ENCODE data around the gene PAMR1.

DNA sequence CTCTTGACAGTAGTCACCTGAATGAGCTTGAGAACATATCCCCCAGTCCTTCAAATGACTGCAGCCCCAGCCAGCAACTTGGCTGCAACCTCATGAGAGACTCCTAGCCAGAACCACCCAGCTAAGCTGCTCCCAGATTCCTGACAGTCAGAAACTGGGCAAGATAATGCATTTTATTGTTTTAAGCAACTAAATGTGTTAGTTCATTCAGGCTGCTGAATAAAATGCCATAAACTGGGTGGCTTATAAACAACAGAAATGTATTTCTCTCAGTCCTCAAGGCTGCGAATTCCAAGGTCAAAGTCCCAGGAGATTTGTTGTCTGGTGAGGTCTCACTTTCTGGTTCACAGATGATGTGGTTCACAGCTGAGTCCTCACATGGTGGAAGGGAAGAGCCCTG, 5.8 kb upstream of the PAMR1 start:
- TF ChIP-seq, protein P1, sequence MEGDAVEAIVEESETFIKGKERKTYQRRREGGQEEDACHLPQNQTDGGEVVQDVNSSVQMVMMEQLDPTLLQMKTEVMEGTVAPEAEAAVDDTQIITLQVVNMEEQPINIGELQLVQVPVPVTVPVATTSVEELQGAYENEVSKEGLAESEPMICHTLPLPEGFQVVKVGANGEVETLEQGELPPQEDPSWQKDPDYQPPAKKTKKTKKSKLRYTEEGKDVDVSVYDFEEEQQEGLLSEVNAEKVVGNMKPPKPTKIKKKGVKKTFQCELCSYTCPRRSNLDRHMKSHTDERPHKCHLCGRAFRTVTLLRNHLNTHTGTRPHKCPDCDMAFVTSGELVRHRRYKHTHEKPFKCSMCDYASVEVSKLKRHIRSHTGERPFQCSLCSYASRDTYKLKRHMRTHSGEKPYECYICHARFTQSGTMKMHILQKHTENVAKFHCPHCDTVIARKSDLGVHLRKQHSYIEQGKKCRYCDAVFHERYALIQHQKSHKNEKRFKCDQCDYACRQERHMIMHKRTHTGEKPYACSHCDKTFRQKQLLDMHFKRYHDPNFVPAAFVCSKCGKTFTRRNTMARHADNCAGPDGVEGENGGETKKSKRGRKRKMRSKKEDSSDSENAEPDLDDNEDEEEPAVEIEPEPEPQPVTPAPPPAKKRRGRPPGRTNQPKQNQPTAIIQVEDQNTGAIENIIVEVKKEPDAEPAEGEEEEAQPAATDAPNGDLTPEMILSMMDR (conservative IDR thresholded peaks at IDR 0.05) = no peak
- no peak for TF ChIP-seq EZH2 (IDR thresholded peaks at IDR 0.05; ENCODE audit: low read depth)
